DMS53 treated with DMSO at 0.1 percent for 48 hours (cell line): ENCODE data around the gene FAM83E.
A peak's percentile ranks its signal among the peaks of the same experiment; 100 is the strongest.

Source experiments
- DNase-seq: peaks from one replicate; lab custom pipeline; 2025; ENCODE audit not compliant: unreplicated experiment; lab: John Stamatoyannopoulos, UW

The FAM83E gene

DNA sequence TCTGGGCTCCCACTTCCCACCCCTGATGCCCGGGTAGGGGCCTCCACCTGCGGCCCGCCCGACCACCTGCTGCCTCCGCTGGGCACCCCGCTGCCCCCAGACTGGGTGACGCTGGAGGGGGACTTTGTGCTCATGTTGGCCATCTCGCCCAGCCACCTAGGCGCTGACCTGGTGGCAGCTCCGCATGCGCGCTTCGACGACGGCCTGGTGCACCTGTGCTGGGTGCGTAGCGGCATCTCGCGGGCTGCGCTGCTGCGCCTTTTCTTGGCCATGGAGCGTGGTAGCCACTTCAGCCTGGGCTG lies 14.4 kb upstream of the FAM83E start:
- no peak for DNase-seq

DNA sequence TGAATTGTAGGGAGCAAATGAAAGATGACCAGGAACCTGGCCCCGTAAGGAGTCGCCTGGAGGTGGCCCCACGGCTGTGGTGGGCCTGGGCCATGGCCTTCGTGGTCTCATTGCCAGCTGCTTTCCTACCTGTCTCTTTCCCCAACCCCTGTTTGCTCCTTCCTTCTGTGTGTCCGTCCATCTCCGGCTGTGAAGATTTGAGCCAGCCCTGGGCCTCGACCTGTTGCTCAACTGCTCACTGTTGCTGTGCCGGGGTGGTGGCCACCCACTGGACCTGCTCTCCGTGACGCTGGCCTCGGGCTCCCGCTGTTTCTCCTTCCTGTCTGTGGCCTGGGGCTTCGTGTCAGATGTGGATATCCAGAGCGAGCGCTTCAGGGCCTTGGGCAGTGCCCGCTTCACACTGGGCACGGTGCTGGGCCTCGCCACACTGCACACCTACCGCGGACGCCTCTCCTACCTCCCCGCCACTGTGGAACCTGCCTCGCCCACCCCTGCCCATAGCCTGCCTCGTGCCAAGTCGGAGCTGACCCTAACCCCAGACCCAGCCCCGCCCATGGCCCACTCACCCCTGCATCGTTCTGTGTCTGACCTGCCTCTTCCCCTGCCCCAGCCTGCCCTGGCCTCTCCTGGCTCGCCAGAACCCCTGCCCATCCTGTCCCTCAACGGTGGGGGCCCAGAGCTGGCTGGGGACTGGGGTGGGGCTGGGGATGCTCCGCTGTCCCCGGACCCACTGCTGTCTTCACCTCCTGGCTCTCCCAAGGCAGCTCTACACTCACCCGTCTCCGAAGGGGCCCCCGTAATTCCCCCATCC lies 13.8 kb upstream of the FAM83E start:
- DNase-seq = no peak

DNA sequence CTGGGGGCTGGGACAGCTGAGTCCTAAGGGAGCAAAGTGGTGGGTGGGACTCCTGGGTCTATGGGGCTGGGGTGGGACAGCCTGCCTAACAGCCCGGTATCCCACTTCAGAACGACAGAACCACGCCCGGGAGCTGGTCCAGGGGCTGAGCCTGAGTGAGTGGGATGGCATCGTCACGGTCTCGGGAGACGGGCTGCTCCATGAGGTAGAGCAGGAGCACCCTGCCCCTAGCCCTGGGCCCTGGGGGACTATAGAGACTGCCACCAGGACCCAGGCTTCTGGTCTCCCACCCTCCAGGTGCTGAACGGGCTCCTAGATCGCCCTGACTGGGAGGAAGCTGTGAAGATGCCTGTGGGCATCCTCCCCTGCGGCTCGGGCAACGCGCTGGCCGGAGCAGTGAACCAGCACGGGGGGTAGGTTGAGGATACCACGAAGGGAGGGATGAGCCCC lies 13.0 kb upstream of the FAM83E start:
- DNase-seq = no peak

DNA sequence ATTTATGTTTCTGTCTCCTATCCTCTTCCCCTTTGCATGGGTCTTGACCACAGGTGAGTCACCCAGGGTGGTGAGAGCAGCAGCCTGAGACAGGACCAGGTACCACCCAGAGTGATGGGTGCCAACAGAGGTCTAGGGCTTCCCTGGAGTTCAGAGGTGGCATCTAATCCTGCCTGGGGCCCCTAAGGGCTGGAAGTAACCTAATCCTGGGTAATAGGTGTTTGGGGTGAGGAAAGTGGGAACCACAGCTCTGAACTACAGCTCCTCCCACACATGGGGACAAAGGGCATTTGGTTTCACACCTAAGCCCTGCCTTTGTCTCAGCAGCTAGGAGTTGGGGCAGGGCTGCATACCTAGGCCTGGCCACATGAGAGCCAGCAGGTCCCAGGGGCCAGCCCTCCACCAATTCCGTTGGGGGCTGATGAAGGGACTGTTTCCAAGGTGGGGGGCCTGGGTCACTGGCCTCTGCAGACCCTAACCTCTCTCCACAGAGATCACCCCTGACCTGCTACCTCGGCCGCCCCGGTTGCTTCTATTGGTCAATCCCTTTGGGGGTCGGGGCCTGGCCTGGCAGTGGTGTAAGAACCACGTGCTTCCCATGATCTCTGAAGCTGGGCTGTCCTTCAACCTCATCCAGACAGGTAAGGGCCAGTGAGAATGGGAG lies 12.5 kb upstream of the FAM83E start:
- no peak for DNase-seq

DNA sequence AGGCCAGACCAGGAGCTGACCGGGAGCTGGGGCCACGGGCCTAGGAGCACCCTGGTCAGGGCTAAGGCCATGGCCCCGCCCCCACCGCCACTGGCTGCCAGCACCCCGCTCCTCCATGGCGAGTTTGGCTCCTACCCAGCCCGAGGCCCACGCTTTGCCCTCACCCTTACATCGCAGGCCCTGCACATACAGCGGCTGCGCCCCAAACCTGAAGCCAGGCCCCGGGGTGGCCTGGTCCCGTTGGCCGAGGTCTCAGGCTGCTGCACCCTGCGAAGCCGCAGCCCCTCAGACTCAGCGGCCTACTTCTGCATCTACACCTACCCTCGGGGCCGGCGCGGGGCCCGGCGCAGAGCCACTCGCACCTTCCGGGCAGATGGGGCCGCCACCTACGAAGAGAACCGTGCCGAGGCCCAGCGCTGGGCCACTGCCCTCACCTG lies 11.0 kb upstream of the FAM83E start:
- no peak for DNase-seq

DNA sequence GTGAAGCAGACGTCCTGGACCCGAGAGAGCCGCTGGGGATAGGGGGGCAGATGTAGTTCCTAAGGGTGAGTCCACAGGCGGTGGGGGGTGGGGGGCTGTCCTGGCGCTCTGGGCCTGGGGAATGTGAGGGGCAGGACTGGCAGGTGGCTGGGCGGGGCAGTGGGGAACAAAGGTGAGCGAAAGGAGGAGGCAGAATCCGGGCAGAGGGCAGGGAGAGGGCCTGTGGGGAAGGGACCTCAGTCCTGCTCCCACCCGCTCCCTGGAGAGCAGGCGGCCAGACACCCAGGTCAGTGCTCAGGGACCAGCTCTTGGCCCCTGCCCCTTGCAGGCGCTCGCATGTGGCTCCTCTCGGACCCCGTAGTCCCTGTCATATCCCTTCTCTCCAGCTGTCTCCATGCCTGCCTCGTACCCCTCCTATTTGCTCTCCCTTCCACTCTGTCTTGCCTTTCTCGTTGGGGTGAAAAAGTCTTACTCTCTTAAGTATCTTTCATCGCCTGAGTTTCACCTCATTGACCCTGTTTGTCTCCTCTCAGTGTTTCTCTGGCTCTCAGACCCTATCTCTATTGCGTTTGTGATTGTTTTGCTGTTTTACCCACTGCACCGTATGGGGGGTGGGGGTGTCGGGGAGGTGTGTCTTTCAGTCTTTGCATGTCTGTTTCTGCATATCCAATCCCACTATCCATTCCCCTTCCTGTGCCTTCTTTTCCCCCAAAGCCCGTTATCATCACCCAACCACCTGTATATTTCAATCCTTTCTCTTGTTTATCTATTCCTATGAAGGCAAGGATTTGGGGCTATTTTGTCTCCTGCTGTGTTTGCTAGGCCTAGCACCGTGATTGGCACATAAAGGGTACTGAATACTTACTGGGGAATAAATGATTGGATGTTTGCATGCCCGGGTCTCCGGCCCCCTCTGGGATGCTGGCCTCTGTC lies 10.2 kb upstream of the FAM83E start:
- no peak for DNase-seq

DNA sequence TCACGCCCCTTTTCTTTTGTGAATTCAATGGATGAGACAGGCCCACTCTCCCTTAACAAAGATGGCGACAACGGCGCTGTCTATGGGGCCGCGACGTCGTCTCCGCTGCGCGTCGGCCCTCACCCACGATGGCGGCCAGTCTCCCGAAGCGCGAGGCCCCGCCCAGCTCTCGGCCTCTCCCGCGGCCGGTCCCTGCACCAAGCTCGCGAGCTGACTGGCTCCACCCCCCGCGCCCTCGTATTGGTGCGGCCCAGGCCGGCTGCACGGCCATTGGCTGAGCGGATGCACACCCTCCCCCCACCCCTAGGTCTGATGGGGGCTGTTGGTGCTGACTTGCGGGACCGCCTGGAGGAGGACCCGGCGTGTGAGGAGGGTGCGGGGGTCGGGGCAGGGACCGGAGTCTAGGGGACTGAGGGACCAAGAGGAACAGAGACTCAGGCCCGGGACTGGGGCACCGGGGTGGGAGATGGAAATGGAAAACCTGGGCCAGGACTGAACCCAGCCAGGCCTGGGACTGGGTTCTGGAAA lies 9.3 kb upstream of the FAM83E start:
- DNase-seq = peak; percentile 96

DNA sequence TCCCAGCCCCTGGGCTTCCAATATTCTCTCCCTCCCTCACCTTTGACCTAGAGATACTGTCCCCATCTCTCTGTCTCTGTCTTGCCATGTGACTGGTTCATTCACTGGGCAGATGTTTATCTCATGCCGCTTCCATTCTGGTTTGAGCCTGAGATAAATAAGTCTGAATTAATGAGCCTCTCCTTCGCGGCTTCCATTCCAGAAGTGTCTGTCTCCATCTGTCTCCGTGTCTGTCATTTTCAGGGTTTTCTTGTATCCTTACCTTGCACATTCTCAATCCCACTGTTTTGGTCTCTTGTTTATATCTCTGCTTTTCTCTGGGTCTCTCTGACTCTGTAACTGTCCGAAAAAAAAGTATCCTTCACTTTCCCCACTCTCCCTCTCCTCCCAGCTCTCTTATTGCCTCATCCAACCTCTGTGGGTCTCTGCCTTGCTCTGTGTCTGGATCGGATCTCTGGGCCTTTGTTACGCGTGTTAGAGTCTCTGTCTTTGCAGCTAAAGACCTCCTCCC lies 8.7 kb upstream of the FAM83E start:
- DNase-seq = no peak

DNA sequence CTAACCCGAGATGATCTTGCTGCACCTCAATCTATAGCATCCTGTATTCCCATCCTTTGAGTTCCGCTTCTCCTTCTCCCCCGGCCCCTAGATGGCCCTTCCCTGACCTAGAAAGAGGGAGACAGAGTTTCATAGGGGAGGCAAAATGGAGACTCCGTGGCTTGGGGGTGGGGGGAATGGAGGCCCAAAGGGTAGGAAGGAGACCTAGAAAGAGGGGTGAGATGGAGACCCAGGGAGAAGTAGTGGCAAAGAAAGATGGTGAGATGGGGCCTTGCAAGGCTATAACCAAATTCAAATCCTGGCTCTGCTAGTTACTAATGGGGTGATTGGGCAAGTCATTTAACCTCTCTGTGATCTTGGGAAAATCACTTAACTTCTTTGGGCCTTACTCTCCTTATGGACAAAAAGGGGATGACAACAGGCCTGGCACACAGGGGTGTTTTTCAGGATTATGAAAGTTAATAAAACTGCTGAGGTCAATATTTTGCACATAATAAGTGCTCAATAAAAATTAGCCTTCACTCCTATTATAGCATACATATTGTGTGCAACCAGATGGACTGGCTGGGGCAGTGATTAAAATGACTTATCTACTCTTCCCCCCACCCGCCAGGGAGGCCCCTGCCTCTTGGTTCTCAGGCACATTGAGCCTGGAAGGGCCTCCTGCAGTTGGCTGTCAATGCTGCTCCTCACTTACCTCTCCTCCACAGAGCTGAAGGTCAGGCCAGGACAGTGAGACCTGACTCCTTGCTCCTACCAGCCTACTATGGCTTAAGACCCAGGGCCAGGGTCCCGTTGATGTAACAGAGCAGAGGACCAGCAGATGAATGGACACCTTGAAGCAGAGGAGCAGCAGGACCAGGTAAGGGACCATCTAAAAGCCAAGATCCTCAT lies 5.1 kb upstream of the FAM83E start:
- no peak for DNase-seq

DNA sequence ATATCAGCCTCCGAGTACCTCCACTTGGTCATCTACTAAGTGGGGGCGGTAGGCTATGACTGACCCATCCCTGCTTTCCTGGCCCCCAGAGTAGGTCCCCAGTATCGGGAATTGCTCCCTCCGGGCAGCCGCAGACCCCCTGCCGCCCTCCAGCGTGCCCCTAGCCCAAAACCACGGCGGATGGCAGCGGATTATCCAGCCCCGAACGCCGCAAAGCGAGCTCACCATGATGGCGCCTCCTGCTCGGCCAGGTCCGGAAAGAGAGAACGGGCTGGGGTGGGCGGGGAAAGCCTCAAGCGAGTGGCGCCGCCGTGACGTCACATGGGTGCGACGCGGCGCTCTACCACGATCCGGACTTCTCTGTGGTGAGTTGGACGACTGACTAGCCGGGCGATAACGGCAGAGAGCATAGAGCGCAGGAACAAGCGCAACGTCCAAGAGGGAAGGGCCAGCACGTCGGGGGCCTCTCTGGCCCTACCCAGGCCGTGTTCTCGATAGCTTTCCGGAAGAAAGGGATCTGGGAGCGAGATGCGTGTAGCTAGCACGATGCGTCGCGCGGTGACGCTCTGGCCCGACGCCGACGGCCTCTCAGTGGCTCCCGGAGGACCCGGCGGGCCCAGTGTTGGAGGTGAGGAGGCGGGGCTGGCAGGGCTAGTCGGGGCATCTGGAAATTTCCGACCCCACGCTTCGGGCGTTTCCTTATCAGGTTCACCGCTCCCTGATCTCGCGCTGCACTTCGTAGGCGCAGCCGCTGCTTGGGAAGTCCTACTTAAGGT lies 4.2 kb upstream of the FAM83E start, which contains the start of the genes RPL18 and SPHK2:
TSS of gene RPL18 (minus strand) at position 263 of the 776 bp plus-strand sequence. CDS start at position 228, 35 bp downstream.
TSS of gene SPHK2 (plus strand) at position 591 of the 776 bp plus-strand sequence. CDS start 1,009 bp downstream, outside the sequence.
- peak; percentile 99 for DNase-seq

DNA sequence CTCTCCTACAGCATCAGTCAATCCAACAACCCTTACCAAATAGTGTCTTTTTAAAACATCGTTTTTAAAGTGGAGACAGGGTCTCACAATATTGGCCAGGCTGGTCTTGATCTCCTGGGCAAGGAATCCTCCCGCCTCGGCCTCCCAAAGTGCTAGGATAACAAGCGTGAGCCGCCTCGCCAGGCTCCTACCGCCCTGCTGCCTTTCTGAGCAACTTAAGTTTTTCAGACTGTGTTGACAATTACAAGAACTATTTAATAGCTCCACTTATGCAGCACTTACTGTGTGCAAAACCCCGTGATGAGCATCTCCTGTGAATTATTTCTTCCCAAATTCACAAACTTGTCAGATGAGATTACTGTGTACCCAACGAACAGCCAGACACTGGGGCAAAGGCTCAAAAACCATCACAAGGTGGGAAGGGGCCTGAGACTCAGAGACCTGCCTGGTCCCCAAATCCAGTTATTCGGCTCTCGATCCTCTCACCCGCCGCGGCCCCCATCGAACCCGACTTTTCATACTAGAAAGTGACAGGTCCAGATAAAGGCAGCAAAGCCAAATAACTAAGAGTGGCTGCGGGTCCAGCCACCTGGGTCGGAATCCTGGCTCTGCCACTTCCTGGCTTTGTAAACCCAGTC lies 3.5 kb upstream of the FAM83E start:
- DNase-seq = no peak

DNA sequence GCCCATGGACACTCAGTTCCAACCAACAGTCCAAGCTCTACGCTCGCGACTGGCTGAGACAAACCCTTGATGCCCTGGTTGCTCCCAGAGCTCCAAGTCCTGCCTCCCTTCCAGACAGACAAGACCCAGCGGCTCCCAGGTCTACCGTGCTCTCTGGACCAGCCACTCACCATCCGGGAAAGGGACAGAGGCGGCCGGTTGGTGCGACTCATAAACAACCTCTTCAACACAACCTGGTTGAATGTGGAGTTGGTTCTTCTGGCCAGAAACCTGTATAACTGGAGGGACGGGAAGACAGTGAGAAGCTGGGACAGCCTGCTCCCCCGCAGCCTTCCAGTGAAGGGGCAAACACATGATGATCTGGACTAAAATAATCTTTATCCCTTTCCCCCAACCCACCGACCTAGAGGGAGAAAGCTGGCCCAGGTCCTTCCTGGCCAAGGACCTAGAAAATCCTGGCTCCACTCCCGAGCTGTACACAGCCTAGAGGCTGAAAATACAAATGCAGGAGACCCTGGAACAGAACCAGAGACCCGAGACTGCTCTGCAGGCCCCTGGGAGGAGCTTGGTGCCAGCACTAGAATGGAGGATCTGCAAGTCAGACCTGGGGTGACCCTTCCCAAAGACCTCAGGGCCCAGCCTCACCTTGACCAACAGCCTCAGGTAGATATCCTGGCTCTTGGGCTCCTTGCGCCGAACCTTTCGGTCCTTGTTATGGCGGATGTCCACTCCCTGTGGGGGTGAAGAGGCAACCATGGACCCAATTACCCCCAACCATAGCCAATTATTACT lies 2.5 kb upstream of the FAM83E start:
- no peak for DNase-seq

DNA sequence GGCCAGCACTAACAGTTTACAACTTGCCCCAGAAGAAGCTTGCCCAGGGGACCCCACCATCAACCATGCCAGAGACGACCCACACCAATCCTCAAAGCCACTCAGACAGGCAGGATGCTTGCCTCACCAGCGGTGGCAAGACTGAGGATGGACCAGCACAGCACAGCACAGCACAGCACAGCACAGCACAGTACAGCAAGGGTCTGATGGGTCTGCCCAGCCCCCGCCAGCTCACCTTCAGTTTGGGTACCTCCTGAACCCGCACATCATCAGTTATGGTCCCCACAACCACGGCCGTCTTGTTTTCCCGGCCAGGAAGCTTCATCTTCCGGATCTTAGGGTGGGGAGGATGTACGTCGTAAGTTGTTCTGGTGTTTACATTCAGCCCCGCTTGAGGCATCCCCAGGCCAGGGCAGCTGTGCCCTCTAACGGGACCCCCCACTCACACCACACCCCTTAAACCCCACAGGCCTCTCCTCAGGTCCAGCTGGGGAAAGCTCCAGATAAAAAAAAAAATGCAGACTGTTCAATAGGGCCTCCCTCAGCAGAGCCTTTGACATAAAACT lies 1.7 kb upstream of the FAM83E start:
- DNase-seq = no peak

DNA sequence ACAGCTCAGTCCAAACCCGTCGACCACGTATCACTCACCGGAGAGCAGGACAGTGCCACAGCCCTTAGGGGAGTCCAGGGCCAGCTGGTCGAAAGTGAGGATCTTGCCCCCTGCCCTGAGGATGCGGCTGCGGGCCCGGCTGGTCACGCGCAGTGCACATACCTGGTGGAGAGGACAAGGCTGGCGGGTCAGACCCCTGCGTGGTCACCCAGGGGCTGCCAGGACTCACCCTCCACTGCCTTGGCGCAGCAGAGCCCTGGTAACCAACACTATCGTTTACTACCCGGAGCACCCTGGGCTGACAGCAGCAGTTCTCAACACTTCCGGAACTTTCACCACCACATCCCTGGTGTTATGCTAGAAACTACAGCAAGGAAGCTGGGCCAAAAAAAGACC lies 1.2 kb upstream of the FAM83E start:
- DNase-seq = no peak

DNA sequence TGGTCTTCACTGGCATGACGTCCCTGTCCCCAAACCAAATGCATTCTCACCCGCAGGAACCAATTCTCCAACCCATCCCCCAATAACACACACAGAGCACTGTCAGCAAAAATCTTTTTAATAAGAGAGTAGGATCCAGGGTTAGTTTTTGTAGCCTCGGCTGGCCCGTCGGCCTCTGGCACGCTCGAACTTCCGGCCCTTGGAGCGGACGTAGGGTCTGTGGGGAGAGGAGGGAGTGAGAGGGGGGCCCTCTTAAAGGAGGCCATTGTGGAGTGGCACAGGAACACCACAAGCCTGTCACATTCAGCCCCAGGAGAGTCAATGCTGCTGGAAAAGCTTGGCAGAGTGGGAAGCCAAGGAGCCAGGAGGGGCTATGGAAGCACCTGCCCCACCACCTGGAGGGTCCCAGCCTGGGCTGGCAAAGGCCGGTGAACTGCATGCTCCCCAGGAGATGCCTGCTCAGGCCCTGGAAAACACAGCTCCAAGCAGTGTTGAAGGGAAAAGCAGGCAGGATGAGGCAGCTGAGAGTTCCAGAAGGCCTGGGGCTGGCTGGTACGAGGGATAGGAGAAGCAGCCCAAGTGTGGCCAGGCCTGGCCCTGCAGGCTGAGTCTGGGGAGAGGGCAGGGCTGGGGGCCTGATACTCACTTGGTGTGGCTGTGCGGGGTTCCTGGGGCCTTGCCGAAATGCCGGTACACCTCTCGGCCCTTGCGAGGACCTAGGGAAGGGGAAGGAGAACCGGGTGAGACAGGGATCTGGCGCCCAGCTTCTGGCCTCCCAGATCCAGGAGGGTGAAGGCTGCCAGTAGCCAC lies 560 bp upstream of the FAM83E start:
- no peak for DNase-seq

DNA sequence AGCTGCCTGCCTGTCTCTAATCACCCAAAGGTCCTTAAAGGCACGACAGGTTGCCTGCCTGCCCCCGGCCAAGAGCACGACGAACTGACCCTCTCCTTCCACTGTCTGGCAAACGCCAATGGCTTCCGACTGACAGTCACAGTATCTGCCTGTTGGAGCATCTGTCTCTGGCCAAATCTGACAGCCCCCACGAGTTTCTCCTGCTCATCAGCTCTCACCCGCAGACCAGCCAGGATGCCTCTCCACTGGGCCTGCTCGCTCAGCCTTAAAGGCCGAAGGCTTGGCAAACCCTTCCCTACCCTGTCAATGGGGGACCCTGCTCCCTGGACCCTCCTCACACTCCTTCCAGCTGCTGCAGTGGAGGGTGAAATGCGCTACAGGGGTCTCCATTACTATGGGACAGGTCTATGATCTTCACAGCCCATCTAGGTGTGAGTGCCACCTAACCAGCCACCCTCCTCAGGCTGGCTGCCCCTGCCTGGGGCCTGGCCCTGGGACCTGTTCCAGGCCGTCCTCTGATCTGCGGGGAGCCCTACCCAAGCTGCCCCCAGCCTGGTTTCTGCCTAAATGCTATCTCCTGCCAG lies 932 bp downstream of the FAM83E start:
- DNase-seq = no peak
